Progenitor cell of endocrine pancreas (in vitro differentiated cells): ENCODE data around the gene SNRK. TPM values are rescaled to one million over a fixed set of nuclear protein-coding genes. Genes with fewer than 3 reads are reported as not detected.
A peak's percentile ranks its signal among the peaks of the same experiment; 100 is the strongest.

Experiments
- DNase-seq: peaks from one replicate; pipeline ENCODE4 v3.0.0; 2021; ENCODE audit warnings: low spot score; ENCODE audit not compliant: unreplicated experiment
- H3K27ac Mint-ChIP-seq: 2 replicates; pipeline ENCODE4 v1.8.0; 2021; ENCODE audit warnings: mild to moderate bottlenecking, moderate library complexity, mixed read lengths
- H3K27me3 Mint-ChIP-seq: 2 replicates; pipeline ENCODE4 v1.8.0; 2021; ENCODE audit warnings: mixed read lengths
- H3K36me3 Mint-ChIP-seq: 2 replicates; pipeline ENCODE4 v1.8.0; 2022; ENCODE audit warnings: mixed read lengths; ENCODE audit not compliant: insufficient read depth
- H3K4me1 Mint-ChIP-seq: 2 replicates; pipeline ENCODE4 v1.8.0; 2021; ENCODE audit warnings: low read depth, mixed read lengths
- H3K4me3 Mint-ChIP-seq: 2 replicates; pipeline ENCODE4 v1.8.0; 2021; ENCODE audit warnings: low read depth, mild to moderate bottlenecking, moderate library complexity, mixed read lengths
- H3K9me3 Mint-ChIP-seq: 2 replicates; pipeline ENCODE4 v1.8.0; 2021; ENCODE audit warnings: low read depth, mixed read lengths
- long read RNA-seq: library from polyadenylated mRNA; unstranded; transcript quantifications from one replicate; pipeline ENCODE4 v2.0.0, GENCODE V29; 2020
- total RNA-seq: library from RNA; stranded (reverse); gene quantifications from 2 replicates; pipeline ENCODE4 v1.2.1, GENCODE V29; 2021
- TF ChIP-seq, protein P1 (sequence below): fragments of 200-600 bp; sonication (generic); IDR thresholded peaks from one replicate; pipeline ENCODE4 v1.5.0; 2021; ENCODE audit warnings: antibody characterized with exemption, mild to moderate bottlenecking; ENCODE audit not compliant: unreplicated experiment

SNRK gene
- total RNA-seq = 22.9 and 23.6 TPM in 2 replicates
- long read RNA-seq, full-length matches to known transcripts = 2 of 19 reads
- long read RNA-seq, partial matches to known transcripts = 7 of 19 reads
- long read RNA-seq, other reads (novel, unspliced or antisense) = 10 of 19 reads

DNA sequence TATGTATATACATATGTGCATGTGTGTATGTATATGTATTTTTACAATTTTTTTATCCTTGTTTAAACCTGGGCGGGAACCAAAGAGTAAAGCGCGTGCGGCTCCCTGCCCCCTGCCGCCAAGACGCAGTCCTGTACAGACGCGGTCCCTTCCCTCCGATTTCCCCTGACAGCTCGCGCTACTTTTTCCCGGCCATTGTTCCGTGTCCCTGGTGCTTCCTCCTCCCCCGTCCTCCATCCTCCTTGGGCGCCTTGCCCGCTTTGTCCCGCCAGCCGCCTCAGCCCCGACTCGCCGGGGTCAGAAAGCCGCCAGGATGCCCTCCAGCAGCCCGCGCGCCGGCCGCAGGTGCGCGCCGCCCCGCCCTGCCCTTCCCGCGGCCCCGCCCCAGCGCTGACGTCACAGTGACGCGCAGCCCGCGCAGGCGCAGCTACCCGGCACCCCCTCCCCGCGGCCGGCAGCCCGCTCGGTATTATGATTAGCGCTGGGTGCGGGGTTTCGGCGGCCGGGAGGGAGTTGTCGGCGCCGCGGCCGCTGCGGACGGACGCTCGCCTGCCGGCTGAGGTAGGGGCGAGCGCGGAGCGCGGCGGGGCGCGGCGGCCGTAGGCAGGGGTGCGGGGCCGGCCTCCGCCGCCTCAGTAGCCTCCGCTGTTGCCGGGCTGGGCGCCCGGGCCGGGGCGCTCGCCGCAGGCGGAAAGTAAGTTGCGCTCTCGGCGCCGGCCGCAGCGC, at the start of gene SNRK:
Gene SNRK (plus strand): TSS at position 426 of the 726 bp plus-strand sequence. CDS start 16,664 bp downstream, outside the sequence.
- Mint-ChIP-seq H3K9me3 (no peaks in the 10 kb centered on the region), H3K36me3 (peaks cover 3% of the 10 kb centered on the region), H3K27me3 (no peaks in the 10 kb centered on the region), H3K4me1 (peaks cover 36% of the 10 kb centered on the region), H3K27ac (peak within 1 kb of the TSS; percentile 98), H3K4me3 (peak within 1 kb of the TSS; percentile 94)
- TF ChIP-seq, protein P1, sequence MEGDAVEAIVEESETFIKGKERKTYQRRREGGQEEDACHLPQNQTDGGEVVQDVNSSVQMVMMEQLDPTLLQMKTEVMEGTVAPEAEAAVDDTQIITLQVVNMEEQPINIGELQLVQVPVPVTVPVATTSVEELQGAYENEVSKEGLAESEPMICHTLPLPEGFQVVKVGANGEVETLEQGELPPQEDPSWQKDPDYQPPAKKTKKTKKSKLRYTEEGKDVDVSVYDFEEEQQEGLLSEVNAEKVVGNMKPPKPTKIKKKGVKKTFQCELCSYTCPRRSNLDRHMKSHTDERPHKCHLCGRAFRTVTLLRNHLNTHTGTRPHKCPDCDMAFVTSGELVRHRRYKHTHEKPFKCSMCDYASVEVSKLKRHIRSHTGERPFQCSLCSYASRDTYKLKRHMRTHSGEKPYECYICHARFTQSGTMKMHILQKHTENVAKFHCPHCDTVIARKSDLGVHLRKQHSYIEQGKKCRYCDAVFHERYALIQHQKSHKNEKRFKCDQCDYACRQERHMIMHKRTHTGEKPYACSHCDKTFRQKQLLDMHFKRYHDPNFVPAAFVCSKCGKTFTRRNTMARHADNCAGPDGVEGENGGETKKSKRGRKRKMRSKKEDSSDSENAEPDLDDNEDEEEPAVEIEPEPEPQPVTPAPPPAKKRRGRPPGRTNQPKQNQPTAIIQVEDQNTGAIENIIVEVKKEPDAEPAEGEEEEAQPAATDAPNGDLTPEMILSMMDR = peak; percentile 40
- peak; percentile 92 for DNase-seq

GRCh38 chr3:43238801-43239200, 47.5 kb upstream of the SNRK start:
- H3K4me1 Mint-ChIP-seq = peaks cover 4% of the 10 kb centered on the region
- H3K36me3 Mint-ChIP-seq = no peaks in the 10 kb centered on the region
- no peak for DNase-seq
- TF ChIP-seq, protein P1 = no peak
- no peak overlapping the region for H3K4me3 Mint-ChIP-seq
- peaks cover 6% of the 10 kb centered on the region for H3K9me3 Mint-ChIP-seq
- H3K27ac Mint-ChIP-seq = no peak overlapping the region
- no peaks in the 10 kb centered on the region for H3K27me3 Mint-ChIP-seq

DNA sequence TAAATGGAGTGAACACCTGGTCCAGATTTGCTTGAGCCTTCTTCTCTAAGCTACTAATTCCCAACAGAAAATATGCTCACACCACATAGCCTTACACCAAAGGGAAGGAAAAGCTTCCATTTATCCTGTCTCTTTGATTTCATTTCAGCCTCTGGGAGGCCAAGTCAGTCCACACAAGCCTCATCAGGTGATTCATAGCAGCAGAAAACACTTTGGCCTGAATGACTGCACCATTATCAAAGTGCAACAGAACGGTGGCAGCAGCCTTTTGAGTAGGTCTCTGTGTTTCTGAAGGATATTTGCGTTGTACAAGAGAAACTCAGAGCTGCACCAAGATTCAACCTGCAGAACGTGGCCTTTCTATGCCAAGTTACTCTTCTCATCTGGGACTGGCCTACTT, 46.6 kb upstream of the SNRK start:
- H3K4me1 Mint-ChIP-seq = peaks cover 2% of the 10 kb centered on the region
- no peaks in the 10 kb centered on the region for H3K27me3 Mint-ChIP-seq
- peaks cover 10% of the 10 kb centered on the region for H3K9me3 Mint-ChIP-seq
- DNase-seq = no peak
- H3K4me3 Mint-ChIP-seq = no peak overlapping the region
- H3K27ac Mint-ChIP-seq = no peak overlapping the region
- TF ChIP-seq, protein P1 = no peak
- H3K36me3 Mint-ChIP-seq = no peaks in the 10 kb centered on the region

DNA sequence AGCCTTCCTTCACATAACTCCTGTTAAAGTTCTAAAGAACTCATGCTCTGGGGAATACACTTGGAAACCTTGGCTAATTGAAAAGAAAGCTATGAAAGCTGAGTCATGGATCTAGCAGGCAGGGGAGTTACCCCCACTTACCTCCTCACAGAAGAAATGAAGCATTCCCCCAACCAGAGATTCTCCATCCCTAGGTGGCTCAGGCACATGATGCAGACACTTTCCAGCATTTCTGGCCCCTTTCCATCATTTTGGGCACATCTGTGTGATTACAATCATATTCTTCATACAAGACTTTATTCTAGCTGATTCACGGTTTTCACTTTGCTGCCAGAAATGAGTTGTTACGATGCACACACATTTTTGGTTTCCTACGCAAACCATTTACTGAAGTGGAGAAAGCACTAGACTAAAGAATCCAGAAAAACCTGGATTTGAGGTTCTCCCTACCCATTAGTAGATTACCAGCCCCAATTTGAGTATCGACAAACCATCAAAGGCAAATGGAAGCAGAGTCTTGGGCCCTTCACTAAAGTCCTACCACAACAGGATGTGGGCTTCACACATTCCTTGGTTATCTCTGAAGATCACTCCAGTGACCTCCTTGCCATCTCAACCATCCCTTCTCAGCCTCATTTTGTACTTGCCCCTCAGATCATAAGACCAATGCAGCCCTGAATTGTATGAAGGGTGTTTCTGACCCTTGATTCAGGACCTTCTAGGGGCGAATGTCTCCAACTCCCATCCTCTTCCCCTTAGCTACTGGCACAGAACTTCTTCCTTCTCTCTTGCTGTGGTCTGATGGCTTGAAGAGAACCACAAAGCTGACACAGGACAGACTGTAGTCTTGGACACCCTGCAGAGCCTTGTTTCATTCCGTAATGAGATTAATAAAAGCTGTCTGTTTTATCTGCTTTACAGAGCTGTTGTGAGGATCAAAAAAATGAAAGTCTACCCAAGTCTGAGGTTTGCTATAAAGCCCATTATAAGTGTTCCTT, 42.5 kb upstream of the SNRK start:
- peaks cover 6% of the 10 kb centered on the region for H3K9me3 Mint-ChIP-seq
- no peaks in the 10 kb centered on the region for H3K36me3 Mint-ChIP-seq
- DNase-seq = no peak
- H3K4me1 Mint-ChIP-seq = no peaks in the 10 kb centered on the region
- H3K4me3 Mint-ChIP-seq = no peak overlapping the region
- TF ChIP-seq, protein P1 = no peak
- no peaks in the 10 kb centered on the region for H3K27me3 Mint-ChIP-seq
- no peak overlapping the region for H3K27ac Mint-ChIP-seq

GRCh38 chr3:43244694-43245093, 41.6 kb upstream of the SNRK start:
- no peaks in the 10 kb centered on the region for H3K4me1 Mint-ChIP-seq
- H3K27me3 Mint-ChIP-seq = no peaks in the 10 kb centered on the region
- no peak overlapping the region for H3K27ac Mint-ChIP-seq
- no peak overlapping the region for H3K4me3 Mint-ChIP-seq
- TF ChIP-seq, protein P1 = no peak
- no peaks in the 10 kb centered on the region for H3K36me3 Mint-ChIP-seq
- DNase-seq = no peak
- peaks cover 6% of the 10 kb centered on the region for H3K9me3 Mint-ChIP-seq
